Measurements from ENCODE around the gene SP8. TPM values are rescaled to one million over a fixed set of nuclear protein-coding genes. Genes with fewer than 3 reads are reported as not detected.

Gene SP8
- polyA plus RNA-seq, 3 donors = not detected

DNA sequence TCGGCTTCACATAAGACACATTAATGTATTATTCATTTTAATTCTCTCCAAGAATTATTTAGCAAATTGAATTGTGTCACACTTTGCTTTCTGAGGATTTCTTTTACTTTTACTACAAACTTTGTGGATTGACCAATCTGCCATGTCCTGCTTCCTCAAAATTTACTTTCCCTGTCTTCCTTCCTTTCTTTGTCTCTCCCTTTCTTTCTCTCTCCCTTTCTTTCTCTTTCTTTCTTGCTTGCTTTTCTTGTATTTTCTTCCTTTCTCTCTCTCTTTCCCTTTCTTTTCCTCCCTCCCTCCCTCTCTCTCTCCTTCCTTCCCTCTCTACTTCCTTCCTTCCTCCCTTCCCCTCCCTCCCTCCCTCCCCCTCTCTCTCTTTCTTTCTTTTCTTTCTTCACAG, 37.8 kb downstream of the SP8 start:
- peaks cover 1 to 4% (median 2%) of the 10 kb centered on the region in 3 donors for H3K27me3 Mint-ChIP-seq (ENCODE audit: low read depth in 3 of 3)
- H3K36me3 Mint-ChIP-seq = no peaks in the 10 kb centered on the region
- TF ChIP-seq, protein P1, sequence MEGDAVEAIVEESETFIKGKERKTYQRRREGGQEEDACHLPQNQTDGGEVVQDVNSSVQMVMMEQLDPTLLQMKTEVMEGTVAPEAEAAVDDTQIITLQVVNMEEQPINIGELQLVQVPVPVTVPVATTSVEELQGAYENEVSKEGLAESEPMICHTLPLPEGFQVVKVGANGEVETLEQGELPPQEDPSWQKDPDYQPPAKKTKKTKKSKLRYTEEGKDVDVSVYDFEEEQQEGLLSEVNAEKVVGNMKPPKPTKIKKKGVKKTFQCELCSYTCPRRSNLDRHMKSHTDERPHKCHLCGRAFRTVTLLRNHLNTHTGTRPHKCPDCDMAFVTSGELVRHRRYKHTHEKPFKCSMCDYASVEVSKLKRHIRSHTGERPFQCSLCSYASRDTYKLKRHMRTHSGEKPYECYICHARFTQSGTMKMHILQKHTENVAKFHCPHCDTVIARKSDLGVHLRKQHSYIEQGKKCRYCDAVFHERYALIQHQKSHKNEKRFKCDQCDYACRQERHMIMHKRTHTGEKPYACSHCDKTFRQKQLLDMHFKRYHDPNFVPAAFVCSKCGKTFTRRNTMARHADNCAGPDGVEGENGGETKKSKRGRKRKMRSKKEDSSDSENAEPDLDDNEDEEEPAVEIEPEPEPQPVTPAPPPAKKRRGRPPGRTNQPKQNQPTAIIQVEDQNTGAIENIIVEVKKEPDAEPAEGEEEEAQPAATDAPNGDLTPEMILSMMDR (IDR thresholded peaks at IDR 0.05) = no peak
- H3K27me3 ChIP-seq (ENCODE audit: control insufficient read depth in 2 of 2, insufficient read depth in 2 of 2, low read length in 2 of 2) = no peaks in the 10 kb centered on the region
- no peak for DNase-seq
- H3K27ac Mint-ChIP-seq = no peak overlapping the region
- H3K9me3 ChIP-seq (replicated peaks in 1 of 2; ENCODE audit: control insufficient read depth in 1 of 2, insufficient read depth in 1 of 2, low read length in 2 of 2) = no peaks in the 10 kb centered on the region
- no peaks in the 10 kb centered on the region for H3K4me1 Mint-ChIP-seq
- H3K4me3 Mint-ChIP-seq = no peak overlapping the region
- no peaks in the 10 kb centered on the region for H3K4me1 ChIP-seq (ENCODE audit: control insufficient read depth in 1 of 2, insufficient read depth in 2 of 2, low read length in 2 of 2)
- no peak overlapping the region for H3K9ac ChIP-seq (ENCODE audit: insufficient read depth, low read length, poor library complexity, severe bottlenecking)
- H3K4me2 ChIP-seq (replicated peaks; ENCODE audit: extremely low read depth, low read length, poor library complexity, severe bottlenecking) = no peak overlapping the region
- no CpG with 5 or more reads among the region's 1 CpG for WGBS (ENCODE audit: insufficient coverage)
- no peak overlapping the region for H3K27ac ChIP-seq (ENCODE audit: low read depth in 1 of 2, low read length in 2 of 2)
- no peak overlapping the region for H2AFZ ChIP-seq (ENCODE audit: insufficient read depth, low read depth, low read length, poor library complexity, severe bottlenecking)
- H4K20me1 ChIP-seq (ENCODE audit: insufficient read depth, low read length) = no peaks in the 10 kb centered on the region
- H3K36me3 ChIP-seq (replicated peaks in 1 of 2; ENCODE audit: control insufficient read depth in 1 of 2, insufficient read depth in 2 of 2, low read length in 2 of 2) = no peaks in the 10 kb centered on the region
- H3K4me3 ChIP-seq (replicated peaks in 1 of 3; ENCODE audit: low read depth in 2 of 3, low read length in 3 of 3) = no peak overlapping the region
- peaks cover 0 to 4% (median under 1%) of the 10 kb centered on the region in 7 donors for H3K9me3 Mint-ChIP-seq
- intact Hi-C loops (cut with micrococcal nuclease) = no loop called here
- H3K79me2 ChIP-seq (ENCODE audit: insufficient read depth, low read length) = no peaks in the 10 kb centered on the region

DNA sequence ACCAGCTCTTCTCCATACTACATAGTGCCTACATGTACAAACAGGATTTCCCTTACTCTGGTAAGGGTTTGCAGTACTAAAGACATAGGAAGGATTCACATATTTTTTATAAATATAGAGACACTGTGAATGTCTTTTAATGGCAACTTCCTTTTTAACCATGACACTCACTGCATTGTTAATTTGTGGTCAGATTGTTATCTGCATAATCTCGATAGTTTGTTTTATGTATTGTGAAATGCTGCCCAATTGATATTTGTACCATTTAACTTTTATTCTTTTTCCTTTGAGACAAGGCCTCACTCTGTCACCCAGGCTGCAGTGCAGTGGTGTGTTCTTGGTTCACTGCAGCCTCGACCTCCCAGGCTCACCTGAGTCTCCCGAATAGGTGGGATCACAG, 39.7 kb downstream of the SP8 start:
- H3K4me1 ChIP-seq (ENCODE audit: control insufficient read depth in 1 of 2, insufficient read depth in 2 of 2, low read length in 2 of 2) = no peaks in the 10 kb centered on the region

More for the DNA sequence above, 39.7 kb downstream of the SP8 start:
- Histone ChIP-seq H2AFZ (ENCODE audit: insufficient read depth, low read depth, low read length, poor library complexity, severe bottlenecking) (no peak overlapping the region), H3K36me3 (replicated peaks in 1 of 2; ENCODE audit: control insufficient read depth in 1 of 2, insufficient read depth in 2 of 2, low read length in 2 of 2) (no peaks in the 10 kb centered on the region), H3K79me2 (ENCODE audit: insufficient read depth, low read length) (no peaks in the 10 kb centered on the region), H3K4me2 (replicated peaks; ENCODE audit: extremely low read depth, low read length, poor library complexity, severe bottlenecking) (no peak overlapping the region), H3K9ac (ENCODE audit: insufficient read depth, low read length, poor library complexity, severe bottlenecking) (no peak overlapping the region), H3K27ac (ENCODE audit: low read depth in 1 of 2, low read length in 2 of 2) (no peak overlapping the region), H3K4me3 (replicated peaks in 1 of 3; ENCODE audit: low read depth in 2 of 3, low read length in 3 of 3) (no peak overlapping the region), H4K20me1 (ENCODE audit: insufficient read depth, low read length) (no peaks in the 10 kb centered on the region), H3K27me3 (ENCODE audit: control insufficient read depth in 2 of 2, insufficient read depth in 2 of 2, low read length in 2 of 2) (no peaks in the 10 kb centered on the region), H3K9me3 (replicated peaks in 1 of 2; ENCODE audit: control insufficient read depth in 1 of 2, insufficient read depth in 1 of 2, low read length in 2 of 2) (no peaks in the 10 kb centered on the region)
- intact Hi-C loops (cut with micrococcal nuclease) = no loop called here
- H3K4me3 Mint-ChIP-seq = no peak overlapping the region
- no peaks in the 10 kb centered on the region for H3K36me3 Mint-ChIP-seq
- H3K27me3 Mint-ChIP-seq (ENCODE audit: low read depth in 3 of 3) = peaks cover 1 to 2% (median 2%) of the 10 kb centered on the region in 3 donors
- TF ChIP-seq, protein P1 (IDR thresholded peaks at IDR 0.05) = no peak
- no peaks in the 10 kb centered on the region for H3K4me1 Mint-ChIP-seq
- 80% methylated on average over 1 of the region's 3 CpGs for WGBS (ENCODE audit: insufficient coverage)
- no peak overlapping the region for H3K27ac Mint-ChIP-seq
- no peak for DNase-seq
- peaks cover 0 to 4% (median 1%) of the 10 kb centered on the region in 7 donors for H3K9me3 Mint-ChIP-seq
